IPS-NIHi7 (cell line): ENCODE data around the gene TYW5.

Source experiments
- DNase-seq: peaks from one replicate; pipeline ENCODE4 v3.0.0; 2012; ENCODE audit warnings: mixed read lengths; ENCODE audit errors: extremely low spot score

Gene TYW5

GRCh38 chr2:199975273-199975895, 20.1 kb upstream of the TYW5 start:
- DNase-seq, result no peak

GRCh38 chr2:199973703-199974102, 18.4 kb upstream of the TYW5 start:
- DNase-seq, result peak; percentile 54

GRCh38 chr2:199972088-199972626, 16.9 kb upstream of the TYW5 start:
- DNase-seq, result no peak

GRCh38 chr2:199968126-199968525, 12.8 kb upstream of the TYW5 start:
- DNase-seq, result no peak

- no peak for DNase-seq
These were observed 11.7 kb upstream of the TYW5 start for GRCh38 chr2:199966976-199967375.

GRCh38 chr2:199966405-199966804, 11.1 kb upstream of the TYW5 start:
- no peak for DNase-seq

- no peak for DNase-seq
These were observed 6.9 kb upstream of the TYW5 start for GRCh38 chr2:199962203-199962602.

GRCh38 chr2:199958014-199958413, 2.7 kb upstream of the TYW5 start:
- DNase-seq, result no peak

- DNase-seq, result no peak
These were observed 730 bp upstream of the TYW5 start for GRCh38 chr2:199956062-199956380.

- DNase-seq, result peak; percentile 76
These were observed 318 bp downstream of the TYW5 start for GRCh38 chr2:199955007-199955338.

- no peak for DNase-seq
These were observed 4.3 kb downstream of the TYW5 start for GRCh38 chr2:199951023-199951422.

- DNase-seq, result no peak
These were observed 4.9 kb downstream of the TYW5 start for GRCh38 chr2:199950396-199950795.

GRCh38 chr2:199946836-199947235, 8.5 kb downstream of the TYW5 start:
- no peak for DNase-seq

- DNase-seq, result no peak
These were observed 9.1 kb downstream of the TYW5 start for GRCh38 chr2:199946196-199946595.

- no peak for DNase-seq
These were observed 11.9 kb downstream of the TYW5 start for GRCh38 chr2:199943373-199943772.

- DNase-seq, result no peak
These were observed 14.9 kb downstream of the TYW5 start for GRCh38 chr2:199940373-199940772.

GRCh38 chr2:199936554-199936953, 18.7 kb downstream of the TYW5 start:
- no peak for DNase-seq

GRCh38 chr2:199933466-199933865, 21.8 kb downstream of the TYW5 start:
- DNase-seq, result no peak

- no peak for DNase-seq
These were observed 22.9 kb downstream of the TYW5 start for GRCh38 chr2:199932312-199932855.

- DNase-seq, result no peak
These were observed 26.0 kb downstream of the TYW5 start for GRCh38 chr2:199929262-199929661.

GRCh38 chr2:199928626-199929025, 26.7 kb downstream of the TYW5 start:
- DNase-seq, result no peak

GRCh38 chr2:199928226-199928625, 27.1 kb downstream of the TYW5 start:
- no peak for DNase-seq

- DNase-seq, result no peak
These were observed 28.5 kb downstream of the TYW5 start for GRCh38 chr2:199926806-199927205.

- no peak for DNase-seq
These were observed 31.4 kb downstream of the TYW5 start for GRCh38 chr2:199923924-199924323.
